Stimulated activated CD8-positive, alpha-beta memory T cell treated with anti-CD3 and anti-CD28 coated beads, Interleukin-4, amount 100 ng/mL, for 48 hours (primary cell): ENCODE results near the gene RNGTT.

Source experiments
- DNase-seq: peaks from one replicate; pipeline ENCODE4 v3.0.0-alpha.2; 2020

RNGTT gene

GRCh38 chr6:88708197-88708744 lies 255.1 kb downstream of the RNGTT start:
- no peak for DNase-seq

GRCh38 chr6:88705601-88706000 lies 257.8 kb downstream of the RNGTT start:
- no peak for DNase-seq

GRCh38 chr6:88704980-88705379 lies 258.4 kb downstream of the RNGTT start:
- no peak for DNase-seq

- DNase-seq = no peak
Measured at GRCh38 chr6:88702956-88703556, 260.4 kb downstream of the RNGTT start.

GRCh38 chr6:88698661-88699060 lies 264.8 kb downstream of the RNGTT start:
- DNase-seq = no peak

- no peak for DNase-seq
Measured at GRCh38 chr6:88695937-88696336, 267.5 kb downstream of the RNGTT start.

GRCh38 chr6:88683734-88684133 lies 279.7 kb downstream of the RNGTT start:
- no peak for DNase-seq

GRCh38 chr6:88680654-88681053 lies 282.8 kb downstream of the RNGTT start:
- DNase-seq = no peak

- DNase-seq = no peak
Measured at GRCh38 chr6:88679841-88680240, 283.6 kb downstream of the RNGTT start.

GRCh38 chr6:88677356-88677755 lies 286.1 kb downstream of the RNGTT start:
- no peak for DNase-seq

GRCh38 chr6:88671624-88672023 lies 291.8 kb downstream of the RNGTT start:
- no peak for DNase-seq

GRCh38 chr6:88670369-88670768 lies 293.0 kb downstream of the RNGTT start:
- DNase-seq = no peak

GRCh38 chr6:88669475-88669874 lies 293.9 kb downstream of the RNGTT start:
- no peak for DNase-seq

GRCh38 chr6:88666901-88667300 lies 296.5 kb downstream of the RNGTT start:
- DNase-seq = no peak

- DNase-seq = no peak
Measured at GRCh38 chr6:88665131-88665530, 298.3 kb downstream of the RNGTT start.

GRCh38 chr6:88663801-88664200 lies 299.6 kb downstream of the RNGTT start:
- no peak for DNase-seq

- no peak for DNase-seq
Measured at GRCh38 chr6:88662653-88663174, 300.7 kb downstream of the RNGTT start.

- DNase-seq = no peak
Measured at GRCh38 chr6:88662163-88662580, 301.2 kb downstream of the RNGTT start.

GRCh38 chr6:88661136-88661535 lies 302.3 kb downstream of the RNGTT start:
- DNase-seq = no peak

GRCh38 chr6:88655586-88655985 lies 307.8 kb downstream of the RNGTT start:
- no peak for DNase-seq

- DNase-seq = no peak
Measured at GRCh38 chr6:88653936-88654335, 309.5 kb downstream of the RNGTT start.

- DNase-seq = no peak
Measured at GRCh38 chr6:88651400-88651799, 312.0 kb downstream of the RNGTT start.

GRCh38 chr6:88650979-88651378 lies 312.4 kb downstream of the RNGTT start:
- no peak for DNase-seq

GRCh38 chr6:88650029-88650619 lies 313.3 kb downstream of the RNGTT start:
- no peak for DNase-seq
